ENCODE results near the gene MIA2.
"Not testable (repeated sequence)": the region's sequence is repeated elsewhere in the genome, so short reads cannot be mapped to it uniquely, and the experiment has no call there.

MIA2 gene

DNA sequence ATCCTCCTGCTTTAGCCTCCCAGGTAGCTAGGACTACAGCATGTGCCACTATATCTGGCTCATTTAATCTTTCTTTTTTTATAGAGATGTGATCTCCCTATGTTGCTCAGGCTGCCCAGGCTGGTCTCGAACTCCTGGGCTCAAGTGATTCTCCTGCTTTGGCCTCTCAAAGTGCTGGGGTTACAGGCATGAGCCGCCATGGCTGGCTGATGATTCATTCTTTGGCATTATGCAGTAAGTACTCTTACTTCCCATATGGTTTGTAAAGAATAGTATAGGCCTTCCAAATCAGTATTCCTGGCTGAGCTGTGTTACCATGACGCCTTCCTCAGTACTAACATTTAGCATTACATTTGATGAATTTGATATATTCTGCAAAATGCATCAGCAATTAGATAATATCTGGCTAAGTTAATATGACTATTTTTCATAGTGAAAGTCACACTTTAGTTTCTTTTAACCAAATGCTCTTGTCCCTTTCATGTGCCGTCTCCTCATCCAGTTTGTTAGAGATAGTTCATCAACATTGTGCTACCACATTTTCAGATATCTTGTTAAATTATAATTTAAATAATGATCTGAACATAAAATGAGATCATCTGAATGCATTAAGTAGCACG lies 3.2 kb upstream of the MIA2 start:
- no peak for DNase-seq

DNA sequence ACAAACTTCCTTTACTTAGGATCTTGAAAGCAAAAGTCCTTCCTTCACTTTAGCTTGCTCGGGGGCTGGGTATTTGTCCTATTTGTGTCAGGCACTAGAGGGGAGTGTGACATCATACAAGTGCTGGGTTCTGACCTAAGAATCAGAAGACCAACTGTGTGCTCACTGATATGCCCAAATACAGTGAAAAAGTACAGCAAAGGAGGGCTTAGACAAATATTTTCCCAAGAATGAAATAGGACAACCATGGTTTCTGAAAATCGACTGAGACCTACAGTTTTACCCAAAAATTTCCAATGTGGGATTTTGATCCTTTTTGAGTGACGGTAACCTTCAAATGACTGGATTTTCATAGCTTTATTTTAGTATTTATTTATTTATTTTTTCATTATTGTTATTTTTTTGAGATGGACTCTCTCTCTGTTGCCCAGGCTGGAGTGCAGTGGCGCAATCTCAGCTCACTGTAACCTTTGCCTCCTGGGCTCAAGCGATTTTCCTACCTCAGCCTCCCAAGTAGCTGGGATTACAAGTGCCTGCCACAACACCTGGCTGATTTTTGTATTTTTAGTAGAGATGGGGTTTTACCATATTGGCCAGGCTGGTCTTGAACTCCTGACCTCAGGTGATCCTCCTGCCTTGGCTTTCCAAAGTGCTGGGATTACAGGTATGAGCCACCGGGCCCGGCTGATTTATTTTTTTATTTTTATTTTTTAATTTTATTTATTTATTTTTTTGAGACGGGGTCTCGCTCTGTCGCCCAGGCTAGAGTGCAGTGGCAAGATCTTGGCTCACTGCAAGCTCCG lies 1.8 kb upstream of the MIA2 start:
- DNase-seq = not testable (repeated sequence)

DNA sequence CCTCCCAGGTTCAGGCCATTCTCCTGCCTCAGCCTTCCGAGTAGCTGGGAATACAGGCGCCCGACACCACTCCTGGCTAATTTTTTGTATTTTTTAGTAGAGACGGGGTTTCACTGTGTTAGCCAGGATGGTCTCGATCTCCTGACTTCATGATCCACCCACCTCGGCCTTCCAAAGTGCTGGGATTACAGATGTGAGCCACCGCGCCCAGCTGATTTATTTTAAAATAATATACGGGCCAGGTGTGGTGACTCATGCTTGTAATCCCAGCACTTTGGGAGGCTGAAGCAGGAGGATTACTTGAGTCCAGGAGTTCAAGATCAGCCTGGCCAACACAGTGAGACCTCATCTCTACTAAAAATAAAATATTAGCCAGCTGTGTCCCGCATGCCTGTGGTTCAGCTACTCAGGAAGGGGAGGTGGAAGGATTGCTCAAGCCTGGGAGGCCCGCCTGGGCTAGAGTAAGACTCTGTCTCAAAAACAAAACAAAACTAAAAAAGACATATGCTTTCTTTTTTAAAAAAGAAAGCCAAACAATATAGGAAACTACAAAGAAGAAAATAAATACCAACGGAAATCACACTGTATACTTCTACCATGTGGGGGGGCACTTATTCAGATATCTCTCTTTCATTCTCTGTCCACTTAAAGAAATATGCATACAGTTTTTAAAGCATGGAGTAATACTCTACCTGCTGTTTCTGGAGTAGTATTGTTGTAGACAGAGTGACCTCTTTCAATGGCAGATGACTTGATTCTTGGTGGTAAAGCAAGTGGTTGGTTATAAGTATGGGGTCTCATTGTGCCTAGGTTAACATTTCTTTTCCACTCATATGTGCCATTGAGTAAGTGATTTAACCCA lies 930 bp upstream of the MIA2 start:
- DNase-seq = no peak

GRCh38 chr14:39234986-39235385 lies 1.3 kb downstream of the MIA2 start:
- not testable (repeated sequence) for DNase-seq

- not testable (repeated sequence) for DNase-seq
Measured at GRCh38 chr14:39235466-39235865, 1.8 kb downstream of the MIA2 start.

- no peak for DNase-seq
Measured at GRCh38 chr14:39240769-39241168, 7.1 kb downstream of the MIA2 start.

DNA sequence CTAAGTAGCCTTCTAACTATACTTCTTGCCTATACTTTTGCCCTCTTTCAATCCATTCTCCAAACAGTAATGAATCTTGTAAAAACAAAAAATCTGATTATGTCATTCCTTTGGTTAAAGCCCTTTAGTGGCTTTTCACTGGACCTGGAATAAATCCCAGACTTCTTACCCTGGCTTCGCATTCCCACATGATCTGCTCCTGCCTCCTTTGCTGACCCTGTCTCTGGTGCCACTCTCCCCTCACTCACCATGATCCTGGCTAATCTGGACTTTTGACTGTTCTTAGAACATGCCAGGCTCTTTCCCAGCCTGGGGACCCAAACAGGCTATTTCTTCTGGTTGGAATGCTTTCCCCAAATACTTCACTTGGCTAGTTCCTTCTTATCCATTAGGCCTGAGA lies 7.9 kb downstream of the MIA2 start:
- DNase-seq = no peak

GRCh38 chr14:39243831-39244230 lies 10.1 kb downstream of the MIA2 start:
- no peak for DNase-seq

- DNase-seq = no peak
Measured at GRCh38 chr14:39246618-39247017, 12.9 kb downstream of the MIA2 start.

DNA sequence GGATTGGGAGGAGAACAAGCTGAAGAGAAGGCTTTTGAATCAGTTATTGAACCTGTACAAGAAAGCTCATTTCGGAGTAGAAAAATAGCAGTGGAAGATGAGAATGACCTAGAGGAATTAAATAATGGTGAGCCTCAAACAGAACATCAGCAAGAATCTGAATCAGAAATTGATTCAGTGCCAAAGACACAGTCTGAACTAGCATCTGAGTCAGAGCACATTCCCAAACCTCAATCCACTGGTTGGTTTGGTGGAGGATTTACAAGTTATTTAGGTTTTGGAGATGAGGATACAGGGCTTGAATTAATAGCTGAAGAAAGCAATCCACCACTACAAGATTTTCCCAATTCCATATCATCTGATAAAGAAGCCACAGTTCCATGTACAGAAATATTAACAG lies 13.5 kb downstream of the MIA2 start:
- no peak for DNase-seq

DNA sequence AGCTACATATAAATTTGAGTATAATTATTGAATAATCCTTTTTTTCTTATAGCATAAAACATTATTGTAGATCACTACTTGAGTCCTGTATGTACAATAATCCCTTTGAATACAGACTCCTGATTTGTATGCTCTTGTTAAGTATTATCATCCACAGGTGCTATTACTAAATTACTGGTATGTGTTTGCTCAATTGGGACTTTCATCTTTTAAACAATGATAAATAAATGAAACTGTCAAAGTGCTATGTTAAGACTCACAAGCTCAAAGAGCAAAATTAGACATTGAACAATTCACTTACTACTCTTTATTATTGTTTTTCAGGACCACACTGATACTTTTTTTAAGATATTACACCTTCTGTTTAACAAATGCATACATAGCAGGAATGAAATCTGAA lies 17.8 kb downstream of the MIA2 start:
- no peak for DNase-seq

DNA sequence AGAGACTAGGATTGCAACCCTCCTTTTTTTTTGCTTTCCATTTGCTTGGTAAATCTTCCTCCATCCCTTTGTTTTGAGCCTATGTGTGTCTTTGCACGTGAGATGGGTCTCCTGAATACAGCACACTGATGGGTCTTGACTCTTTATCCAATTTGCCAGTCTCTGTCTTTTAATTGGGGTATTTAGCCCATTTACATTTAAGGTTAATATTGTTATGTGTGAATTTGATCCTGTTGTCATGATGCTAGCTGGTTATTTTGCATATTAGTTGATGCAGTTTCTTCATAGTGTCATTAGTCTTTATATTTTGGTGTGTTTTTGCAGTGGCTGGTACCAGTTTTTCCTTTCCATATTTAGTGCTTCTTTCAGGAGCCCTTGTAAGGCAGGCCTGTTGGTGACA lies 23.7 kb downstream of the MIA2 start:
- DNase-seq = not testable (repeated sequence)

DNA sequence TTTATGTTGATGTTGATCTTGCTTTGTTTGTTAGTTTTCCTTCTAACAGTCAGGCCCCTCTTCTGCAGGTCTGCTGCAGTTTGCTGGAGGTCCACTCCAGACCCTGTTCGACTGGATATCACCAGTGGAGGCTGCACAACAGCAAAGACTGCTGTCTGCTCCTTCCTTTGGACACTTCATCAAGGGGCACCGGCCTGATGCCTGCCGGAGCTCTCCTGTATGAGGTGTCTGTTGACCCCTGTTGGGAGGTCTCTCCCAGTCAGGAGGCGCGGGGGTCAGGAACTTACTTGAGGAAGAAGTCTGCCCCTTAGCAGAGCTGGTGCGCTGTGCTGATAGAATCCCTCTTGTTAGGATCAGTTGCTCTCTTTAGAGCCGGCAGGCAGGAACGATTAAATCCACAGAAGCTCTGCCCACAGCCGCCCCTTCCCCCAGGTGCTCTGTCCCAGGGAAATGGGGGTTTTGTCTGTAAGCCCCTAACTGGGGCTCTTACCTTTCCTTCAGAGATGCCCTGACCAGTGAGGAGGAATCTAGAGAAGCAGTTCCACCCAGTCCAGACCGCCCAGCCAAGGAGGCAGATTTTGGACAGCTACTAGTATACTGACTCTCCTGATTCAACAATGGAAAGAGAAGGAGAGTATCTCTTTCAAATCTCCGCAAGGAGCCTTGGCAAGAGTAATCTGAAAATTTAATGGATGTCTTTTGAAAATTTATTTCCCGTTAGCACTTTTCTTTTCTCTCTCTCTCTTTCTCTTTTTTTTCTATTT lies 25.2 kb downstream of the MIA2 start:
- no peak for DNase-seq

DNA sequence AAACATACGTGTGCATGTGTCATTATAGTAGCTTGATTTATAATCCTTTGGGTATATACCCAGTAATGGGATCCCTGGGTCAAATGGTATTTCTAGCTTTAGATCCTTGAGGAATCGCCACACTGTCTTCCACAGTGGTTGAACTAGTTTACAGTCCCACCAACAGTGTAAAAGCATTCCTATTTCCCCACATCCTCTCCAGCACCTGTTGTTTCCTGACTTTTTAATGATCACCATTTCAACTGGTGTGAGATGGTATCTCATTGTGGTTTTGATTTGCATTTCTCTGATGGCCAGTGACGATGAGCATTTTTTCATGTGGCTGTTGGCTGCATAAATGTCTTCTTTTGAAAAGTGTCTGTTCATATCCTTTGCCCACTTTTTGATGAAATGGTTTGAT lies 26.4 kb downstream of the MIA2 start:
- not testable (repeated sequence) for DNase-seq

- DNase-seq = not testable (repeated sequence)
Measured at GRCh38 chr14:39262214-39262613, 28.5 kb downstream of the MIA2 start.

DNA sequence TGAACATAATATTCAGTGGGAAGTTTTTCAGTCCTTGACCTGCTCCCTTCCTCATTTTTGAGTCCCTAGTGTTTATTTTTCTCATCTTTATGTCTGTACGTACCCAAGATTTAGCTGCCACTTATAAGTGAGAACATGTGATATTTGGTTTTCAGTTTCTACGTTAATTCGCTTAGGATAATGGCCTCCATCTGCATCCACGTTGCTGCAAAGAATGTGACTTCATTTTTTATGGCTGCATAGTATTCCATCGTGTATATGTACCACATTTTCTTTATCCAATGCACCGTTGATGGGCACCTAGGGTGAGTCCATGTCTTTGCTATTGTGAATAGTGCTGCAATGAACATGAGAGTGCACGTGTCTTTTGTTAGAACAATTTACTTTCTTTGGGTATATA lies 30.3 kb downstream of the MIA2 start:
- DNase-seq = no peak

- DNase-seq = no peak
Measured at GRCh38 chr14:39264558-39264957, 30.8 kb downstream of the MIA2 start.

- DNase-seq = no peak
Measured at GRCh38 chr14:39265033-39265432, 31.3 kb downstream of the MIA2 start.

GRCh38 chr14:39265806-39266524 lies 32.2 kb downstream of the MIA2 start:
- no peak for DNase-seq

- peak; percentile 68 for DNase-seq
Measured at GRCh38 chr14:39266525-39266870, 32.8 kb downstream of the MIA2 start.

DNA sequence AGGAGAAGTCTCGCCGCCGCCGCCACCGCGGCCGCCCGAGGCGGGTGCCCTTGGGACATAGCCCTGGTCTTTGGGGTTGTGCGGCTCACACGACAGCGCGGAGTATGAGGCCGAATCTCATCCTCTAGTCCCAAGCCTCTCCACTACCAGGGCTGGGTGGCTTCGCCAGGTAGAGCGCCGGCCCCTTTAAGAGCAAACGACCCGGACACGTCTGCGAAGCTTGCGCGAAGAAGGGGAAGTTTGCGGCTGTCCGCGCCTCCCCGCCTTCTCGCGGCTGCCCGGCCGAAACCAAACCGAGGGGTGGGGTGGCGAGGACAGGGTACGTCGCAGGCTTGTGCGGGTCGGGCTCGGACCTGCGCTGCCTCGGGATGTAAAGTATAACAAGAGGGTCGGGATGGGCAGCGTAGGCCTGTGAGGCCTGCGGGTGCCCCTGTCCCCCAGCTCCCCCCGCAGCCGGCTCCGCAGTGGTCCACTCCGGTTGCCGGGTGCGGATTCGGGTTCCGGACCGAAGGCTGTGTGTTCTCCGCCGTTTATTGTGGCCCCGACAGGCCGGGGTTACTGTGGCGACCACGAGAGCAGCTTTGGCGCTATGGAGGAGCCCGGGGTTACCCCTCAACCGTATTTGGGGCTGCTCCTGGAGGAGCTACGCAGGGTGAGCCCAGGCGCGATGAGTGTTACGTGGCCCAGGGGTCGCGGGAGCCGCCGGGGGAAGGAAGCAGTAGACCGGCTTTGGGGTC lies 33.3 kb downstream of the MIA2 start:
- DNase-seq = peak; percentile 83

GRCh38 chr14:39267608-39268005 lies 33.9 kb downstream of the MIA2 start:
- no peak for DNase-seq
